HEK293 (cell line): ENCODE results near the gene SSBP2.

Experiments
- ZNF391 ChIP-seq: fragments of 450-650 bp; formaldehyde crosslinking; IDR thresholded peaks from 2 replicates; pipeline ENCODE4 v1.5.1; 2016; ENCODE audit warnings: low read depth, missing biosample characterization, missing genetic modification characterization, borderline replicate concordance
- TF ChIP-seq, protein P1 (sequence below): fragments of 450-650 bp; formaldehyde crosslinking; IDR thresholded peaks from 2 replicates; pipeline ENCODE4 v1.5.1; 2016; ENCODE audit warnings: missing biosample characterization, missing genetic modification characterization

GRCh38 chr5:81554647-81555046 is 196.2 kb downstream of the SSBP2 start:
- TF ChIP-seq, protein P1, sequence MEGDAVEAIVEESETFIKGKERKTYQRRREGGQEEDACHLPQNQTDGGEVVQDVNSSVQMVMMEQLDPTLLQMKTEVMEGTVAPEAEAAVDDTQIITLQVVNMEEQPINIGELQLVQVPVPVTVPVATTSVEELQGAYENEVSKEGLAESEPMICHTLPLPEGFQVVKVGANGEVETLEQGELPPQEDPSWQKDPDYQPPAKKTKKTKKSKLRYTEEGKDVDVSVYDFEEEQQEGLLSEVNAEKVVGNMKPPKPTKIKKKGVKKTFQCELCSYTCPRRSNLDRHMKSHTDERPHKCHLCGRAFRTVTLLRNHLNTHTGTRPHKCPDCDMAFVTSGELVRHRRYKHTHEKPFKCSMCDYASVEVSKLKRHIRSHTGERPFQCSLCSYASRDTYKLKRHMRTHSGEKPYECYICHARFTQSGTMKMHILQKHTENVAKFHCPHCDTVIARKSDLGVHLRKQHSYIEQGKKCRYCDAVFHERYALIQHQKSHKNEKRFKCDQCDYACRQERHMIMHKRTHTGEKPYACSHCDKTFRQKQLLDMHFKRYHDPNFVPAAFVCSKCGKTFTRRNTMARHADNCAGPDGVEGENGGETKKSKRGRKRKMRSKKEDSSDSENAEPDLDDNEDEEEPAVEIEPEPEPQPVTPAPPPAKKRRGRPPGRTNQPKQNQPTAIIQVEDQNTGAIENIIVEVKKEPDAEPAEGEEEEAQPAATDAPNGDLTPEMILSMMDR = no peak
- TF ChIP-seq ZNF391 = no peak
